HG03439 (cell line): ENCODE measurements around the gene WNT9B.

Source experiments
- ATAC-seq: cut with Tn5 transposase; IDR thresholded peaks from one replicate; pipeline ENCODE4 v1.9.1; 2021; ENCODE audit warnings: mild to moderate bottlenecking, moderate library complexity; ENCODE audit not compliant: unreplicated experiment

The WNT9B gene

GRCh38 chr17:46851029-46851741 lies at the start of gene WNT9B:
WNT9B (plus strand) TSS chr17:46851583; CDS start chr17:46851639, 56 bp downstream.
- no peak for ATAC-seq

GRCh38 chr17:46802800-46803199 lies 48.6 kb upstream of the WNT9B start:
- no peak for ATAC-seq

GRCh38 chr17:46803544-46803943 lies 47.8 kb upstream of the WNT9B start:
- ATAC-seq: no peak

GRCh38 chr17:46805771-46806170 lies 45.6 kb upstream of the WNT9B start:
- no peak for ATAC-seq

GRCh38 chr17:46809110-46809571 lies 42.2 kb upstream of the WNT9B start:
- ATAC-seq: no peak

- ATAC-seq: no peak
These were observed 40.5 kb upstream of the WNT9B start for GRCh38 chr17:46810837-46811236.

GRCh38 chr17:46811978-46812583 lies 39.3 kb upstream of the WNT9B start:
- ATAC-seq: no peak

GRCh38 chr17:46812624-46813318 lies 38.6 kb upstream of the WNT9B start:
- ATAC-seq: no peak

- no peak for ATAC-seq
These were observed 37.5 kb upstream of the WNT9B start for GRCh38 chr17:46813920-46814319.

- ATAC-seq: no peak
These were observed 36.9 kb upstream of the WNT9B start for GRCh38 chr17:46814446-46814845.

GRCh38 chr17:46815474-46816353 lies 35.7 kb upstream of the WNT9B start:
- no peak for ATAC-seq

GRCh38 chr17:46817151-46817900 lies 34.1 kb upstream of the WNT9B start:
- no peak for ATAC-seq

GRCh38 chr17:46817901-46818209 lies 33.5 kb upstream of the WNT9B start:
- ATAC-seq: no peak

GRCh38 chr17:46818316-46818928 lies 33.0 kb upstream of the WNT9B start, which contains the start of gene WNT3:
WNT3 (minus strand) TSS chr17:46818692; CDS start chr17:46818597, 95 bp downstream.
- ATAC-seq: no peak

GRCh38 chr17:46818929-46819859 lies 32.2 kb upstream of the WNT9B start:
- no peak for ATAC-seq

- ATAC-seq: no peak
These were observed 31.5 kb upstream of the WNT9B start for GRCh38 chr17:46819906-46820351.

GRCh38 chr17:46820592-46821450 lies 30.6 kb upstream of the WNT9B start:
- no peak for ATAC-seq
